Neural progenitor cell (in vitro differentiated cells): ENCODE measurements around the gene FAM174A. TPM values are rescaled to one million over a fixed set of nuclear protein-coding genes. Genes with fewer than 3 reads are reported as not detected.

ENCODE experiments used
- DNase-seq: peaks from one replicate; pipeline ENCODE4 v3.0.0-alpha.2; 2016; ENCODE audit warnings: low spot score
- H2AFZ ChIP-seq: fragments of 200-600 bp; sonication (generic); replicated peaks from 2 replicates; pipeline ENCODE4 v1.6.1; 2016; ENCODE audit warnings: antibody characterized with exemption
- H3F3A ChIP-seq: fragments of 200-600 bp; sonication (generic); 2 replicates; pipeline ENCODE4 v1.6.1; 2016; ENCODE audit warnings: antibody characterized with exemption, low read depth
- H3K27ac ChIP-seq: fragments of 200-600 bp; sonication (generic); 2 replicates; pipeline ENCODE4 v1.5.1; 2016; ENCODE audit warnings: mild to moderate bottlenecking
- H3K27me3 ChIP-seq: fragments of 200-600 bp; sonication (generic); 2 replicates; pipeline ENCODE4 v1.6.1; 2016; ENCODE audit warnings: mild to moderate bottlenecking, moderate library complexity
- H3K36me3 ChIP-seq: fragments of 200-600 bp; sonication (generic); 2 replicates; pipeline ENCODE4 v1.5.1; 2016
- H3K4me1 ChIP-seq: fragments of 200-600 bp; sonication (generic); 2 replicates; pipeline ENCODE4 v1.6.1; 2016; ENCODE audit warnings: mixed run types
- H3K4me2 ChIP-seq: fragments of 200-600 bp; sonication (generic); 2 replicates; pipeline ENCODE4 v1.6.1; 2016
- H3K4me3 ChIP-seq: fragments of 200-600 bp; sonication (generic); 2 replicates; pipeline ENCODE4 v1.5.1; 2016
- H3K79me2 ChIP-seq: fragments of 200-600 bp; sonication (generic); 2 replicates; pipeline ENCODE4 v1.6.1; 2016; ENCODE audit warnings: low read depth
- H3K9ac ChIP-seq: fragments of 200-600 bp; sonication (generic); 2 replicates; pipeline ENCODE4 v1.6.1; 2016
- H3K9me3 ChIP-seq: fragments of 200-600 bp; sonication (generic); 2 replicates; pipeline ENCODE4 v1.5.1; 2016; ENCODE audit warnings: low read depth
- H4K20me1 ChIP-seq: fragments of 200-600 bp; sonication (generic); 2 replicates; pipeline ENCODE4 v1.6.1; 2016; ENCODE audit warnings: low read depth
- H3K27ac Mint-ChIP-seq: 3 replicates; pipeline ENCODE4 v1.8.0; 2021; ENCODE audit warnings: mixed read lengths
- H3K27me3 Mint-ChIP-seq: 2 replicates; pipeline ENCODE4 v1.8.0; 2022; ENCODE audit warnings: low read depth, mild to moderate bottlenecking, inconsistent platforms, moderate library complexity, mixed read lengths; ENCODE audit not compliant: insufficient read depth
- H3K36me3 Mint-ChIP-seq: 3 replicates; pipeline ENCODE4 v1.8.0; 2021; ENCODE audit warnings: mixed read lengths
- H3K4me1 Mint-ChIP-seq: 3 replicates; pipeline ENCODE4 v1.8.0; 2021; ENCODE audit warnings: mixed read lengths
- H3K4me3 Mint-ChIP-seq: 3 replicates; pipeline ENCODE4 v1.8.0; 2021; ENCODE audit warnings: mild to moderate bottlenecking, moderate library complexity, mixed read lengths
- H3K9me3 Mint-ChIP-seq: 3 replicates; pipeline ENCODE4 v1.8.0; 2020; ENCODE audit warnings: mixed read lengths
- CTCF ChIP-seq: fragments of 200-600 bp; sonication (generic); IDR thresholded peaks from 2 replicates; pipeline ENCODE4 v1.5.1; 2017; ENCODE audit warnings: antibody characterized with exemption, mild to moderate bottlenecking
- EZH2 ChIP-seq: fragments of 200-600 bp; sonication (generic); IDR thresholded peaks from 2 replicates; pipeline ENCODE4 v1.6.1; 2017; ENCODE audit warnings: antibody characterized with exemption, mild to moderate bottlenecking, moderate library complexity
- EZH2phosphoT487 ChIP-seq: fragments of 200-600 bp; sonication (generic); IDR thresholded peaks from 2 replicates; pipeline ENCODE4 v1.6.1; 2017; ENCODE audit warnings: antibody characterized with exemption
- total RNA-seq: library from RNA; depleted of rRNA; stranded (reverse); fragments of >200 nt; gene quantifications from 2 replicates; pipeline ENCODE4 v1.2.3, GENCODE V29; 2015; ENCODE audit warnings: low replicate concordance

The FAM174A gene
- total RNA-seq, 1 donor from 2014 or later = 7.8 TPM

DNA sequence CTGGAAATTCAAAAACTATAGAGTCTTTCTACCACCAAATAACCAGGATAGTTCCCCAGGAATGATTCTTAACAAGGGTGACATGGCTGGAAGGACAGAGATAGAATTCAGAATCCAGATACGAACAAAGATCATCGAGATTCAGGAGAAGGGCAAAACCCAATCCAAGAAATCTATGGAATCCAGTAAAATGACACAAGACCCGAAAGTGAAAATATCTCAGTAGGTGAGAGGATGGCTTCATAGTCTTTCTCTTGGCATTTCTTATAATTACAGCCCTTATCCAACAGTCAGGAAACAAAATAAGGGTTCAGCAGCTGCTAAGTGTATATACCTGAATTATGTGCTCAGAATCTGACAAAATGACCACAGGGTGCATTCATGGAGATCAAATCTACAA, 81.8 kb downstream of the FAM174A start:
- no peak overlapping the region for H2AFZ ChIP-seq
- no peak for DNase-seq
- no peaks in the 10 kb centered on the region for H3K27me3 ChIP-seq
- H3K4me2 ChIP-seq = no peak overlapping the region
- H3K4me3 Mint-ChIP-seq = no peak overlapping the region
- H3K27ac Mint-ChIP-seq = no peak overlapping the region
- no peak overlapping the region for H3K27ac ChIP-seq
- no peaks in the 10 kb centered on the region for H3K9me3 ChIP-seq
- no peak overlapping the region for H3K4me3 ChIP-seq
- H3K27me3 Mint-ChIP-seq = no peaks in the 10 kb centered on the region
- no peaks in the 10 kb centered on the region for H4K20me1 ChIP-seq
- H3K36me3 ChIP-seq = no peaks in the 10 kb centered on the region
- no peaks in the 10 kb centered on the region for H3K36me3 Mint-ChIP-seq
- H3K9ac ChIP-seq = no peak overlapping the region
- no peaks in the 10 kb centered on the region for H3K4me1 ChIP-seq
- H3F3A ChIP-seq = no peaks in the 10 kb centered on the region
- H3K4me1 Mint-ChIP-seq = no peaks in the 10 kb centered on the region
- no peaks in the 10 kb centered on the region for H3K79me2 ChIP-seq
- TF ChIP-seq EZH2 (no peak), EZH2phosphoT487 (no peak), CTCF (no peak)
- H3K9me3 Mint-ChIP-seq = peaks cover 1% of the 10 kb centered on the region

DNA sequence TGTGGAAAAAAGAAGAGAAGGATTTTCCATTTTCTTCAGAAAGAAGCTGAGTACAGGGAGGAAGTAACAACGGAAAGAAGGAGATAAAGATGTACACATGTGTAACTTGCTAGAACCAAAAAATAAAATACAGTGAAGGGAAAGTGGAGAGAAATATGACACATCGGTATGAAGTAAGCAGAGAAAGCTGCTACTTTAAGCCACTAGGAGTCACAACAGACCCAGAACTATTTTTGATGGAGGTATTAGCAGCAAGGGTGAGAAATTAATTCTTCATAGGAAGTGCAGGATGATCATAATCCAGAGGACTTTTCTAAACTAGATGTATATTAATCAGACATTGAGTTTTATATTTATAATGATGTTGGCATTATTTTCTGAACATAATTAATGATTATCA, 88.5 kb downstream of the FAM174A start:
- no peak overlapping the region for H3K9ac ChIP-seq
- Mint-ChIP-seq H3K9me3 (peaks cover 2% of the 10 kb centered on the region), H3K4me3 (no peak overlapping the region), H3K36me3 (no peaks in the 10 kb centered on the region), H3K27ac (no peak overlapping the region), H3K4me1 (no peaks in the 10 kb centered on the region), H3K27me3 (no peaks in the 10 kb centered on the region)
- TF ChIP-seq EZH2 = no peak
- peak; percentile 49 for TF ChIP-seq CTCF
- no peak for TF ChIP-seq EZH2phosphoT487
- no peaks in the 10 kb centered on the region for H3K36me3 ChIP-seq
- no peaks in the 10 kb centered on the region for H3K9me3 ChIP-seq
- no peak overlapping the region for H3K4me2 ChIP-seq
- H3K4me1 ChIP-seq = no peaks in the 10 kb centered on the region
- no peaks in the 10 kb centered on the region for H3K27me3 ChIP-seq
- no peak for DNase-seq
- H3K4me3 ChIP-seq = no peak overlapping the region
- H2AFZ ChIP-seq = no peak overlapping the region
- no peak overlapping the region for H3K27ac ChIP-seq
- H4K20me1 ChIP-seq = no peaks in the 10 kb centered on the region
- no peaks in the 10 kb centered on the region for H3F3A ChIP-seq
- H3K79me2 ChIP-seq = no peaks in the 10 kb centered on the region

DNA sequence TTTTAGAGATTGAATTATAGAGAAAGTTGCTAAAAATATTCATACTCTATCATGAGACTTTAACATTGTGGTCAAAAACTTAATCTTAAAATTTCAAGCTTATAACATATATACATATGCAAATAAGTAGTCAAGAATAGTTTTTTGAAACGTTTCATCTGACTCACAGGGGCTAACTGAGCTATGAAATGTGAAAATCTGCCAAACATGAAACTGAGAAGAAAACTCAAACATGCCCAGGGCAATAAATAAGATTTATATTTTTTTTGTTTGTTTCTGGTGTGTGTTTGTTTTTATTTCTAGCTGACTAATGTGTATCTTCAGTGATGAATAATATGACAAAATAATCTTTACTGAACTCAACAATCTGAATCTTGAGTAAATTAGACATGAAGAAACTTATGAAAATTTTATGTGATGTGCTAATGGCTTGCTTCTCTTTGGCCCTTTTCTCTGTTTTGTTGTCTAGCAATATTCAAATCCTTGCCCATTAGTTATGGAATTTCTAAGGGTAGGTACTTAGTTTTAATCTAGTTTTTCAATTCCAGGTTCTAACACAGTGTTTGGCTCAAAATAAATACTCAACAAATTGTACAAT, 99.9 kb downstream of the FAM174A start:
- Mint-ChIP-seq H3K9me3 (no peaks in the 10 kb centered on the region), H3K27ac (no peak overlapping the region), H3K36me3 (no peaks in the 10 kb centered on the region), H3K27me3 (no peaks in the 10 kb centered on the region), H3K4me1 (peaks cover 7% of the 10 kb centered on the region), H3K4me3 (no peak overlapping the region)
- TF ChIP-seq CTCF (no peak), EZH2 (no peak), EZH2phosphoT487 (no peak)
- Histone ChIP-seq H3F3A (no peaks in the 10 kb centered on the region), H3K9ac (no peak overlapping the region), H3K9me3 (no peaks in the 10 kb centered on the region), H2AFZ (no peak overlapping the region), H3K27ac (no peak overlapping the region), H3K4me3 (no peak overlapping the region), H3K36me3 (no peaks in the 10 kb centered on the region), H3K4me2 (no peak overlapping the region), H3K79me2 (no peaks in the 10 kb centered on the region), H3K4me1 (no peaks in the 10 kb centered on the region), H3K27me3 (no peaks in the 10 kb centered on the region), H4K20me1 (no peaks in the 10 kb centered on the region)
- DNase-seq = no peak
